Measurements from ENCODE around the gene TIAM1. TPM values are rescaled to one million over a fixed set of nuclear protein-coding genes. Genes with fewer than 3 reads are reported as not detected.
"Not testable (repeated sequence)": the region's sequence is repeated elsewhere in the genome, so short reads cannot be mapped to it uniquely, and the experiment has no call there.

The TIAM1 gene
- total and polyA plus RNA-seq, 2 of the 8 experiments (the other 6 are each of a cell fraction or from before 2014, with no cell fraction given) = 10.1 to 30.7 TPM

DNA sequence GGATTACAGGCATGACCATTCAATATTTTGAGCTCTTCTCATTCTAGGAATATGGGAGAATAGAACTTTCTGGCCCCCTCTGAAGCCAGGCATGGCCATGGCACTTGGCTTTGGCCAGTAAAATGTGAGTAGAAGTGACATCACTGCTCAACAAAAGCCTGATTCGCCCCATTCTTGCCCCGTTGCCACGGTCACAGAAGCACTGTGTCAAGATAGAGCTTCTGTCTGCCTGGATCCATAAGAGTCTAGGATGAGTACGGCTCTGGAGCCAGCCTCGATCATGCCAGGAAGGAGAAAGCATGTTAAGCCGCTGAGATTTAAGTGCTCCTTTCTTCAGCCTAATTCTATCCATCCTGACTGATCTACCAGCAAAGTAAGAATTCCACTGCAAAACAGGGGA is 113.1 kb downstream of the TIAM1 start (continued):
- TF ChIP-seq ASH2L (IDR thresholded peaks at IDR 0.05; ENCODE audit: low read length) = no peak
- TF ChIP-seq SP4 (IDR thresholded peaks at IDR 0.05; ENCODE audit: low read length) = no peak

DNA sequence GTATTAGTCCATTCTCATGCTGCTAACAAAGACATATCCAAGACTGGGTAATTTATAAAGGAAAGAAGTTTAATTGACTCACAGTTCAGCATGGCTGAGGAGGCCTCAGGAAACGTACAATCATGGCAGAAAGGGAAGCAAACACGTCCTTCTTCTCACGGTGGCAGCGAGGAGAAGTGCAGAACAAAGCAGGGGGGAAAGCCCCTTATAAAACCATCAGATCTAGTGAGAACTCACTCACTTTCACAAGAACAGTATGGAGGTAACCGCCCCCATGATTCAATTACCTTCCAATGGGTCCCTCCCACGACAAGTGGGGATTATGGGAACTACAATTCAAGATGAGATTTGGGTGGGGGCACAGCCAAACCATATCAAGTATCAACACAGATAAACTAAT is 115.3 kb downstream of the TIAM1 start:
- H3K14ac ChIP-seq (ENCODE audit: insufficient read length); H3K18ac ChIP-seq (ENCODE audit: extremely low read depth, low read length); DNase-seq (ENCODE audit: low read depth in 1 of 2, low spot score in 2 of 2); H2AFZ ChIP-seq (ENCODE audit: low read length); H3K4me2 ChIP-seq (ENCODE audit: insufficient read depth in 1 of 2, low read depth in 2 of 2, low read length in 2 of 2); H2BK20ac ChIP-seq (ENCODE audit: low read length); H2AK5ac ChIP-seq (ENCODE audit: low read depth, low read length); H3K23ac ChIP-seq (ENCODE audit: insufficient read length); H3K36me3 ChIP-seq (ENCODE audit: control insufficient read depth in 2 of 4, insufficient read depth in 4 of 4, low read length in 3 of 4); H2BK120ac ChIP-seq (replicated peaks; ENCODE audit: low read depth, low read length); H4K5ac ChIP-seq (ENCODE audit: insufficient read length, low read depth, low read length); H3K23me2 ChIP-seq (ENCODE audit: low read depth, low read length); H4K8ac ChIP-seq (ENCODE audit: extremely low read depth, insufficient read depth, low read length); FAIRE-seq; H4K91ac ChIP-seq (replicated peaks; ENCODE audit: insufficient read length, low read length); H2BK5ac ChIP-seq (ENCODE audit: low read depth, low read length); H3K9me3 ChIP-seq (ENCODE audit: insufficient read depth in 2 of 2, low read depth in 1 of 2, low read length in 1 of 2); H3K27ac ChIP-seq (ENCODE audit: low read depth, low read length); H3K4me1 ChIP-seq (replicated peaks in 1 of 4; ENCODE audit: control insufficient read depth in 3 of 4, insufficient read depth in 4 of 4, low read length in 3 of 4); H3K4me3 ChIP-seq (ENCODE audit: extremely low read depth in 1 of 4, insufficient read depth in 2 of 4, low read depth in 3 of 4, low read length in 4 of 4); H3K4ac ChIP-seq (replicated peaks; ENCODE audit: insufficient read length, low read depth, low read length); H2BK12ac ChIP-seq (ENCODE audit: low read depth, low read length); H3K27me3 ChIP-seq (replicated peaks in 1 of 4; ENCODE audit: control insufficient read depth in 3 of 4, extremely low read depth in 1 of 4, insufficient read depth in 3 of 4, low read length in 3 of 4); H3K56ac ChIP-seq (replicated peaks; ENCODE audit: insufficient read length, low read depth, low read length); H3K9ac ChIP-seq (replicated peaks in 1 of 4; ENCODE audit: extremely low read depth in 1 of 4, low read depth in 3 of 4, low read length in 3 of 4); H3K79me2 ChIP-seq (ENCODE audit: control insufficient read depth in 1 of 2, insufficient read depth in 2 of 2, low read length in 2 of 2); H4K20me1 ChIP-seq (replicated peaks in 1 of 2; ENCODE audit: control insufficient read depth in 1 of 2, insufficient read depth in 2 of 2, low read length in 2 of 2); H2BK15ac ChIP-seq (ENCODE audit: low read length); H3K79me1 ChIP-seq (ENCODE audit: low read depth, low read length); POLR2A ChIA-PET (ENCODE audit: partially characterized antibody): not testable (repeated sequence)
- WGBS, 2 experiments (ENCODE audit: extremely low coverage in 1 of 2, insufficient coverage in 1 of 2, insufficient read length in 1 of 2, insufficient replicate concordance in 2 of 2, low coverage in 1 of 2, low lambda C conversion rate in 2 of 2, missing lambda C conversion rate in 1 of 2) = 91% methylated on average over 6 of the region's 6 CpGs; no CpG with 5 or more reads in 1 of the 2 experiments
- CTCF ChIA-PET (ENCODE audit: partially characterized antibody) = interaction anchor here (0.6 kb wide), 1 partner anchor 231 kb away, joined by 3 read pairs; no protein-coding TSS in a partner anchor
